HEK293T (cell line): Measurements from ENCODE around the gene MUC15.
"Not testable (repeated sequence)": the region's sequence is repeated elsewhere in the genome, so short reads cannot be mapped to it uniquely, and the experiment has no call there.

Source experiments
- CTCF ChIA-PET: fragments of 350-600 bp; formaldehyde crosslinking; extraction: SDS; loops from one replicate; lab custom pipeline; 2021; ENCODE audit warnings: antibody characterized with exemption, inconsistent platforms; lab: Yijun Ruan, JAX
- POLR2A ChIA-PET: fragments of 350-600 bp; formaldehyde crosslinking; extraction: SDS; loops from one replicate; lab custom pipeline; 2020; ENCODE audit warnings: antibody characterized with exemption, inconsistent platforms; lab: Yijun Ruan, JAX
- DNase-seq: peaks from one replicate; pipeline ENCODE4 v3.0.0; 2012; ENCODE audit warnings: mixed read lengths; ENCODE audit errors: extremely low spot score
- ARNT ChIP-seq: fragments of 450-650 bp; IDR thresholded peaks from 2 replicates; pipeline ENCODE4 v1.6.1; 2017; ENCODE audit warnings: mild to moderate bottlenecking
- BHLHE40 ChIP-seq: fragments of 450-650 bp; IDR thresholded peaks from 2 replicates; pipeline ENCODE4 v1.6.1; 2016; ENCODE audit warnings: mild to moderate bottlenecking, moderate library complexity, borderline replicate concordance
- CTBP1 ChIP-seq: fragments of 450-650 bp; IDR thresholded peaks from 2 replicates; pipeline ENCODE4 v1.6.1; 2016; ENCODE audit warnings: borderline replicate concordance
- ELF4 ChIP-seq: fragments of 450-650 bp; IDR thresholded peaks from 2 replicates; pipeline ENCODE4 v1.6.1; 2017; ENCODE audit warnings: antibody characterized with exemption
- FOXA1 ChIP-seq: fragments of 450-650 bp; IDR thresholded peaks from 2 replicates; pipeline ENCODE4 v1.6.1; 2016; ENCODE audit warnings: mild to moderate bottlenecking
- FOXK2 ChIP-seq: fragments of 450-650 bp; IDR thresholded peaks from 2 replicates; pipeline ENCODE4 v1.6.1; 2016; ENCODE audit warnings: mild to moderate bottlenecking
- FOXM1 ChIP-seq: fragments of 450-650 bp; IDR thresholded peaks from 2 replicates; pipeline ENCODE4 v1.6.1; 2017; ENCODE audit warnings: mild to moderate bottlenecking, borderline replicate concordance
- HDGF ChIP-seq: fragments of 450-650 bp; IDR thresholded peaks from 2 replicates; pipeline ENCODE4 v1.6.1; 2017; ENCODE audit warnings: antibody characterized with exemption, borderline replicate concordance
- L3MBTL2 ChIP-seq: fragments of 450-650 bp; conservative IDR thresholded peaks from 2 replicates; pipeline ENCODE4 v1.6.1; 2016; ENCODE audit warnings: mild to moderate bottlenecking
- LEF1 ChIP-seq: fragments of 450-650 bp; IDR thresholded peaks from 2 replicates; pipeline ENCODE4 v1.6.1; 2017; ENCODE audit warnings: mild to moderate bottlenecking, borderline replicate concordance
- NFRKB ChIP-seq: fragments of 450-650 bp; IDR thresholded peaks from 2 replicates; pipeline ENCODE4 v1.6.1; 2016; ENCODE audit warnings: mild to moderate bottlenecking, moderate library complexity
- SP1 ChIP-seq: fragments of 450-650 bp; IDR thresholded peaks from 2 replicates; pipeline ENCODE4 v1.6.1; 2017
- SUZ12 ChIP-seq: fragments of 450-650 bp; IDR thresholded peaks from 2 replicates; pipeline ENCODE4 v1.6.1; 2016; ENCODE audit warnings: mild to moderate bottlenecking
- TARDBP ChIP-seq: fragments of 450-650 bp; IDR thresholded peaks from 2 replicates; pipeline ENCODE4 v1.6.1; 2016
- ZNF384 ChIP-seq: fragments of 450-650 bp; IDR thresholded peaks from 2 replicates; pipeline ENCODE4 v1.6.1; 2016
- TF ChIP-seq, protein P1 (sequence below): fragments of 450-650 bp; IDR thresholded peaks from 2 replicates; pipeline ENCODE4 v1.6.1; 2016

Gene MUC15

DNA sequence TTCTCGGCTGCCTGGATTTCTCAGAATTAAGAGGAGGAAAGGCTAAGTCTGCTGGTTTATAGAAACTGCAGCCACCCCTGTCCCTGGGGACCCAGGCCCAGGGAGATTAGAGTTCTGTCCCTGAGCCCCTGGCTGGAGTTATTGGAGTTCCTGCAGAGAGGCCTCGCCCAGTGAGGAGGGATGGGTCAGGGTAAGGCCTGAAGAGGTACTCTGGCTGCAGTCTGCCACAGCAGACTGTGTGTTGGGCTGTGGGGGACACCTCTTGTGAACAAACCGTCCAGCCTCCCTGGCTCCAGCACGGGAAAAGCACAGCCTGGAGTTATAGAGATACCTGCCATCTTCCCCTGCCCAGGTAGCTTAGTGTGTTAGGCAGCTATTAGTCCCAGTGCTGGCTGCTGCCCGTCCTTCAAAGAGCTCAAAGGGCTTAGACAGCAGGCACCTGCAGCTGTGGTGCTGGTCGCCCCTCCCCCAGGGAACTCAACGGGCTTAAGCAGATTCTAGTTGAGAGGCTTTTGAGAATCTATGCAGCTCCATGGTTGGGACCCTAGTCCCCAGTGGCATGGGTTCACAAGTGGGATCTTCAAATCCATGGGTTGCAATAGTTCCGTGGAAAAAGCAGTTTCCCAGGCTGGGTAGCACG, 36.6 kb upstream of the MUC15 start:
- TF ChIP-seq LEF1 (no peak), HDGF (no peak), SUZ12 (no peak), ARNT (no peak), FOXA1 (no peak), NFRKB (no peak), CTBP1 (no peak), TARDBP (no peak)
- TF ChIP-seq, protein P1, sequence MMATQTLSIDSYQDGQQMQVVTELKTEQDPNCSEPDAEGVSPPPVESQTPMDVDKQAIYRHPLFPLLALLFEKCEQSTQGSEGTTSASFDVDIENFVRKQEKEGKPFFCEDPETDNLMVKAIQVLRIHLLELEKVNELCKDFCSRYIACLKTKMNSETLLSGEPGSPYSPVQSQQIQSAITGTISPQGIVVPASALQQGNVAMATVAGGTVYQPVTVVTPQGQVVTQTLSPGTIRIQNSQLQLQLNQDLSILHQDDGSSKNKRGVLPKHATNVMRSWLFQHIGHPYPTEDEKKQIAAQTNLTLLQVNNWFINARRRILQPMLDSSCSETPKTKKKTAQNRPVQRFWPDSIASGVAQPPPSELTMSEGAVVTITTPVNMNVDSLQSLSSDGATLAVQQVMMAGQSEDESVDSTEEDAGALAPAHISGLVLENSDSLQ: no peak
- ChIA-PET POLR2A (no interaction called here), CTCF (no interaction called here)
- DNase-seq: no peak

DNA sequence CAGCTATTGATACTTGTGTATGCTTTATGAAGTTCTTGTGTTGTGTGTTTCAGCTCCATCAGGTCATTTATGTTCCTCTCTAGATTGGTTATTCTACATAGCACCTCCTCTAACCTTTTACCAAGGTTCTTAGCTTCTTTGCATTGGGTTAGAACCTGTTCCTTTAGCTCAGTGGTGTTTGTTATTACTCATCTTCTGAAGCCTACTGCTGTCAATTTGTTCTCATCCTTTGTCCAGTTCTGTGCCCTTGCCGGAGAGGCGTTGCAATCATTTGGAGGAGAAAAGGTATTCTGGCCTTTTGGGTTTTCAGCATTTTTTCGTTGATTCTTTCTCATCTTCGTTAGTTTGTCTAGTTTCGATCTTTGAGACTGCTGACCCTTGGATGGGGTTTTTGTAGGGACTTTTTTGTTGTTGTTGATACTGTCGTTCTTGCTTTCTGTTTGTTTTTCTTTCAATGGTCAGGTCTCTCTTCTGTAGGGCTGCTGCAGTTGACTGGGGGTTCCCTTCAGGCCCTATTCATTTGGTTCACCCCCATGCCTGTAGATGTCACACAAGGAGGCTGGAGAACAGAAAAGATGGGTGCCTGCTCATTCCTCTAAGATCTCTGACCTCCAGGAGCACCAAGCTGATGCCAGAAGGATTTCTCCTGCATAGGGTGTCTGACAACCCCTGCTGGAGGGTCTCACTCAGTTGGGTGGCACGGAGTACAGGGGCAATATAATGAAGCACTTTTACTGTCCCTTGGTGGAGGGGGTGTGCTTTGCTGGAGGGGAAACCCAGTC, 35.9 kb upstream of the MUC15 start:
- ChIA-PET POLR2A (no interaction called here), CTCF (no interaction called here)
- TF ChIP-seq ZNF384 (no peak), TARDBP (no peak), SUZ12 (no peak), FOXK2 (no peak), BHLHE40 (no peak), SP1 (no peak), NFRKB (no peak), FOXA1 (no peak)
- DNase-seq: no peak

DNA sequence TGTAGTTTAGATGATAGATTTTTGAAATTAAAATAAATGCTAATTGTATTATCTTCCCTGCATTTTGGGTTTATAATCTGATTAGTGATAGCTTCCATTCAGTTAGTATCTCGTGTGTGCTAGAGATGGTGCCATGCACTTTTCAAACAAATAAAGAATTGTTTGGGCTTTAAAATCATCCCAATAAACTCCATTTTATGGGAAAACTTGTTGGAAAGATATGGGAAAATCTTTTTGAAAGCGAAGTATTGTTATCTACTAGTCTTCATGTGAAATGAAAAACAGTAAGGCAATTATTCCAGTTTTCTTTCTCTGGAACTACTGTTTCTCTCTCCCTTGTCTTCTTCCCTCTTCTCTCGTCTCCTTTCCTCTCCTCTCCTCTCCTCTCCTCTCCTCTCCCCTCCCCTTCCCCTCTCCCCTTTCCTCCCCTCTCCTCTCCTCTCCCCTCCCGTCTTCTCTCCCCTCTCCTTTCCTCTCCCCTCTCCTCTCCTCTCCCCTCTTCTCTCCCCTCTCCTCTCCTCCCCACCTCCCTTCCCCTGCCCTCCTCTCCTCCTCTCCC, 27.9 kb upstream of the MUC15 start:
- CTCF ChIA-PET: no interaction called here
- DNase-seq: no peak
- no peak for TF ChIP-seq ZNF384
- TF ChIP-seq BHLHE40: no peak
- TF ChIP-seq ARNT: no peak
- no peak for TF ChIP-seq FOXK2
- no peak for TF ChIP-seq LEF1
- no peak for TF ChIP-seq TARDBP
- TF ChIP-seq ELF4: no peak
- TF ChIP-seq SP1: no peak
- no peak for TF ChIP-seq NFRKB
- no peak for TF ChIP-seq HDGF
- TF ChIP-seq FOXA1: no peak
- TF ChIP-seq L3MBTL2: no peak
- TF ChIP-seq, protein P1: no peak
- TF ChIP-seq FOXM1: no peak
- no peak for TF ChIP-seq CTBP1
- no peak for TF ChIP-seq SUZ12
- POLR2A ChIA-PET: no interaction called here

DNA sequence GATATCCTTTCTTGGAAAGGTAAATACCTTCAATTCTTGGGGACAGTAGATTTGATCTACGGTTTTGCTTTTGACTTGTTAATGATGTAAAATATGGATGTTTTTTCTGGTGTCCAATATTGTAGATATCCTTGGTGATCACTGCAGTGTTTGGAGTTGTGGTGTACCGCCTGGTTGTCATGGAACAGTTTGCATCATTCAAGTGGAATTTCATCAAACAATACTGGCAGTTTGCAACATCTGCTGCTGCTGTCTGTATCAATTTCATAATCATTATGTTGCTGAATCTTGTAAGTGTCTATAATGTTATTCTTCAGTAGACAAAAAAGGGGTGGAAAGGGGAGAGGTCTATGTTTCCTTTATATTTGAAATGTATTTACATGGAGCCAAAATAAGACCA, 27.4 kb upstream of the MUC15 start:
- no peak for TF ChIP-seq ZNF384
- no peak for TF ChIP-seq NFRKB
- no peak for TF ChIP-seq L3MBTL2
- no peak for TF ChIP-seq ARNT
- TF ChIP-seq, protein P1: no peak
- TF ChIP-seq TARDBP: no peak
- no peak for TF ChIP-seq SUZ12
- no peak for TF ChIP-seq HDGF
- no peak for TF ChIP-seq FOXK2
- TF ChIP-seq FOXA1: no peak
- no peak for TF ChIP-seq LEF1
- no peak for TF ChIP-seq SP1
- ChIA-PET CTCF (no interaction called here), POLR2A (no interaction called here)
- no peak for DNase-seq

DNA sequence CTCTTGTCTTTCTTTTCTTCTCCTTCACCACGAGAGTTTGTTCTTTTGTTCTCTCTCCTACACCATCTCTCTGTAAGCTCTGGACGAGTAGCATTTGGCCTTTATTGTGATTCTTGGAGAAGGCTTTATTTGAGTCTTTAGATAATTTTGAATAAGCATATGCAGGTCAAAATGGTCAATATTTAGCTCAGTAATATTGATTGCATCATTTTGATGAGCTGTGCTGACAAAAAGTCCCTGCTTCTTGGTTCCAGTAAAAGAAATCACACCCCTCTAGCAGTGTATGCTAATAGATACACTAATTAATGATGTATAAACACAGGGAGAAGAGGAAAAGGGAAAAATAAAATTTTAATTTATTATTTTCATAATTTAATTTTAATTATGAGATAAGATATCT, 25.8 kb upstream of the MUC15 start:
- TF ChIP-seq NFRKB (no peak), BHLHE40 (no peak), TARDBP (no peak), CTBP1 (no peak), ARNT (no peak), FOXM1 (no peak), FOXK2 (no peak), SP1 (no peak), LEF1 (no peak), ZNF384 (no peak), L3MBTL2 (no peak), ELF4 (no peak), FOXA1 (no peak)
- TF ChIP-seq, protein P1: no peak
- ChIA-PET POLR2A (no interaction called here), CTCF (no interaction called here)
- no peak for DNase-seq

DNA sequence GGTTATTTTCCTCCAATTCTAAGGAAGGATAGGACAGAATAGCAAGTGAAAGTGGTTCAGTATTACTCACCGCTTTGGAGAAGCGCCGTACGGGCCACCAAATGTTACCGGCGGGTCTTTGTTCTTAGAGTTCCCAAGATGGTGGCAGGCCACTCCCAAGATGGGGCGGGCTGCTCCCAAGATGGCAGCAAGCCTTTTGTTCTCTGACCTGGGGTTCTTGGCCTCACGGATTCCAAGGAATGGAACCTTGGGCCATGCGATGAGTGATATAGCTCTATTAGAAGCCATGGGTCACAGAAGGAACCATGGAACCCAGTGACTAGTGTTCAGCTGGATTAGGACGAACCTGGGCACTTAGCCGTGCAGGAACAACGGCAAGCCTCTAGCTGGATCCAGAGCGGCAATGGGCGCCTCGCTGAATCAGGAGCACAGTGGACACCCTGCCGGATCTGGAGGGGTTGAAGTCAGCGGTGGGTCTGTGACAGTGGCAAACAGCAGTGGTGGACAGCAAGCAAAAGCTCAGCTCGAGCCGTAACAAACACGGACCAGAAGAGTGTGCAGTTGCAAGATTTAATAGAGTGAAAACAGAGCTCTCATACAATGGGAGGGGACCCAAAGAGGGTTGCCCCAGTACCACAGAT, 25.1 kb upstream of the MUC15 start:
- POLR2A ChIA-PET, DNase-seq, CTCF ChIA-PET: not testable (repeated sequence)

DNA sequence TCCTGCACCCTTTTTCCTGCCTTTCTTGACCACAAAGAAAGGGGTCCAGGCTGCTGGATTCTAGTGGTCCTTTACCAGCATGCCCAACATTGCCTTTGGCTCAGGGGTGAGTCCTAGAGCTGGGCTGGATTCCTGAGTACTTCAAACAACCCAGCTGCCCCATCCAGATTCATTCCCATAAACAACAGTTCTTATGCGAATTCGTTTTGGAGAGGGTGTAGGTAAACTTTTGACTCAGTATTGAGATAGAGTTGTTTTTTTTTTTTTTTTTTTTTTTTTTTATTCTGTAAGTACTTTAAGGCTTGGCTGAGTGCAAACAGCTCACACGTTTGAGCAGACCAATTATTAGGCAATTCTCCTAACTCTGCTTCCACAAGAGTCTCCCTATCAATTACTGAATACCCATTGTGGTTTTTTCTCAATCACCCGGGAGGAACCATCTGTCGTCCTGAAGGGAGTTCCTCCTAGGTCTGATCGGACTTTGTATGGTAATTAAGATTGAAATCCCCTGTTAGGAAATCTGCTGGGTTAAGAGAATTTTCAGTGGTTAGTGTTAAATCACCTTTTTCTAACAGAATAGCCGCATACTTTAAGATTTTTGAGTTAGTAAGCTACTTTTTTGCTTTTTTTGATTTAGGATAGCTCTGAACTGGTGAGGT, 23.3 kb upstream of the MUC15 start:
- DNase-seq, POLR2A ChIA-PET, CTCF ChIA-PET: not testable (repeated sequence)
